CD4-positive, alpha-beta T cell treated with Interleukin-4 for 1 hour (primary cell): ENCODE measurements around the gene PYCR2.
"Not testable (repeated sequence)": the region's sequence is repeated elsewhere in the genome, so short reads cannot be mapped to it uniquely, and the experiment has no call there.

Experiments
- DNase-seq, 2 donors: peaks; one replicate each; pipeline ENCODE4 v3.0.0-alpha.2; 2020 to 2022

The PYCR2 gene

GRCh38 chr1:225941942-225942222, 17.8 kb upstream of the PYCR2 start:
- no peak for DNase-seq

GRCh38 chr1:225941187-225941941, 17.3 kb upstream of the PYCR2 start, which contains the start of gene LEFTY2:
LEFTY2 (minus strand) TSS chr1:225941220; CDS start chr1:225941140, 80 bp downstream.
- DNase-seq = no peak

- no peak for DNase-seq
Observed at GRCh38 chr1:225940385-225941151, 16.5 kb upstream of the PYCR2 start.

GRCh38 chr1:225939939-225940310, 15.9 kb upstream of the PYCR2 start:
- not testable (repeated sequence) for DNase-seq

- not testable (repeated sequence) for DNase-seq
Observed at GRCh38 chr1:225939097-225939938, 15.3 kb upstream of the PYCR2 start.

- DNase-seq = no peak
Observed at GRCh38 chr1:225937048-225937968, 13.3 kb upstream of the PYCR2 start.

GRCh38 chr1:225936523-225936922, 12.5 kb upstream of the PYCR2 start:
- no peak for DNase-seq

GRCh38 chr1:225936086-225936485, 12.0 kb upstream of the PYCR2 start:
- not testable (repeated sequence) for DNase-seq

- no peak for DNase-seq
Observed at GRCh38 chr1:225934711-225935110, 10.7 kb upstream of the PYCR2 start.

- no peak for DNase-seq
Observed at GRCh38 chr1:225933072-225933471, 9.0 kb upstream of the PYCR2 start.

- no peak for DNase-seq
Observed at GRCh38 chr1:225931270-225932136, 7.5 kb upstream of the PYCR2 start.

GRCh38 chr1:225930566-225930965, 6.5 kb upstream of the PYCR2 start:
- no peak for DNase-seq

GRCh38 chr1:225929462-225929861, 5.4 kb upstream of the PYCR2 start:
- not testable (repeated sequence) for DNase-seq

GRCh38 chr1:225928186-225929175, 4.4 kb upstream of the PYCR2 start:
- peak in 1 of 2 donors; percentile 15 for DNase-seq

GRCh38 chr1:225926551-225927113, 2.6 kb upstream of the PYCR2 start:
- no peak for DNase-seq

- DNase-seq = no peak
Observed at GRCh38 chr1:225923381-225923691, 714 bp downstream of the PYCR2 start.

GRCh38 chr1:225921734-225922709, 2.0 kb downstream of the PYCR2 start:
- no peak for DNase-seq

- DNase-seq = no peak
Observed at GRCh38 chr1:225919906-225920305, 4.1 kb downstream of the PYCR2 start.

- no peak for DNase-seq
Observed at GRCh38 chr1:225918280-225918679, 5.8 kb downstream of the PYCR2 start.
